ENCODE measurements around the gene TMEM25.
"Not testable (repeated sequence)": the region's sequence is repeated elsewhere in the genome, so short reads cannot be mapped to it uniquely, and the experiment has no call there.

Gene TMEM25

DNA sequence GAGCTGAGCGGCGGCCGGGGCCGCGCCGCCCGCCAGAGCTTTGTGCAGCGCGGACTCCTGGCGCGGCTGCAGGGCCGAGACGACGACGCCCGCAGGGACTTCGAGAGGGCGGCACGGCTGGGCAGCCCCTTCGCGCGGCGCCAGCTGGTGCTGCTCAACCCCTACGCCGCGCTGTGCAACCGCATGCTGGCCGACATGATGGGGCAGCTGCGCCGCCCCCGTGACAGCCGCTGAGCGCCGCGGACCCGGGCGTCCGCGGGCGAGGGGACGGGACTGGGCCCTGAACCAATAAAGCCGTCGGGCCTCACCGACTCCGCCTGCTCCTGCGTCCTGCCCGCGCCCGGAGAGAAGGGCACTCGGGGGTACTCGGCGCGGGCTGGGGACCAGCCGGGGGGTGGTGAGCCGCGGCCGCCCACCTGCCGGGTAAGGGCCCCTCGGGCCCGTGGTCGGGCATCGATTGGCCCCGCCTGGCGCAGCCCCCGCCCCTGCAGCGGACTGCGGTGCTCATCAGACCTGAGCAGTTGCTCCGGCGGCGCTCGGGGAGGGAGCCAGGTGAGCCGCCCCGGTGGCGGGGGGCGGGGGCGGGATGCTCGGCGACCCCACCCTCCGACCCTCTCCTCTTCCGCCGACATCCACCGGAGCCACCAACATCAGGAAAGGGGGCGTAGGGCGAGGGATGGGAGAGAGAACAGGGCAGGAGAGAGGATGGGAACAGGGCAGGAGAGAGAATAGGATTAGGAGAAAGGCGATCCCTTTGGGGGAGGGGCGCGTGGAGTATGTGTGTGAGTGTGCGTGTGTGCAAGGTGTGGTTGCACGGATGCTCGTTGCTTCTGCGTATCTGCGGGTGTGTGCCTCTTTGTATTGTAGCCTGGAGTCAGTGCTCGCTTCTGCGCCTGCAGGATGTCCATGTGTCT is at the start of gene TMEM25:
Gene TMEM25, plus strand, starts transcription at position 510 of the 914 bp plus-strand sequence. CDS start 610 bp downstream, outside the sequence.
- H3K4me3 ChIP-seq: no peak within 1 kb of the TSS
- in situ Hi-C loops (cut with MboI; ENCODE audit: low sequenced_read_pairs): no loop called here
- no peaks in the 10 kb centered on the region for H3K4me1 ChIP-seq
- no peaks in the 10 kb centered on the region; the same call in 1 of the 2 replicates for H3K36me3 ChIP-seq (replicated peaks)
- DNase-seq (ENCODE audit: low spot score in 2 of 2): no peak
- no peaks in the 10 kb centered on the region for H3K27me3 ChIP-seq (ENCODE audit: low read depth)
- H3K9me3 ChIP-seq: no peaks in the 10 kb centered on the region

DNA sequence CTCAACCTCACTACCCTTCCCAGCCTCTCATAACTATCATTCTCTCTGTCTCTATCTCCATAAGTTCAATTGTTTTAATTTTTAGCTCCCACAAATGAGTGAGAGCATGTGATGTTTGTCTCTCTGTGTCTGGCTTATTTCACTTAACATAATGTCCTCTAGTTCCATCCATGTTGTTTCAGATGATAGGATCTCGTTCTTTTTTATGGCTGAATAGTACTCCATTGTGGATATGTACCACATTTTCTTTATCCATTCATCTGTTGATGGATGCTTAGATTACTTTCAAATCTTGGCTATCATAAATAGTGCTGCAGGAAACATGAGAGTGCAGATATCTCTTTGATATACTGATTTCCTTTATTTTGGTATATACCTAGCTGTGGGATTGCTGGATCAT is 49.8 kb upstream of the TMEM25 start:
- not testable (repeated sequence) for H3K27me3 ChIP-seq (ENCODE audit: low read depth); H3K4me1 ChIP-seq; H3K9me3 ChIP-seq; H3K4me3 ChIP-seq; DNase-seq (ENCODE audit: low spot score in 2 of 2)
- H3K36me3 ChIP-seq (replicated peaks): peaks cover 76% of the 10 kb centered on the region
- in situ Hi-C loops (cut with MboI; ENCODE audit: low sequenced_read_pairs): loop anchor here (25.0 kb wide), 1 partner anchor 294 kb away; the partner anchor contains the start of gene SCN2B

DNA sequence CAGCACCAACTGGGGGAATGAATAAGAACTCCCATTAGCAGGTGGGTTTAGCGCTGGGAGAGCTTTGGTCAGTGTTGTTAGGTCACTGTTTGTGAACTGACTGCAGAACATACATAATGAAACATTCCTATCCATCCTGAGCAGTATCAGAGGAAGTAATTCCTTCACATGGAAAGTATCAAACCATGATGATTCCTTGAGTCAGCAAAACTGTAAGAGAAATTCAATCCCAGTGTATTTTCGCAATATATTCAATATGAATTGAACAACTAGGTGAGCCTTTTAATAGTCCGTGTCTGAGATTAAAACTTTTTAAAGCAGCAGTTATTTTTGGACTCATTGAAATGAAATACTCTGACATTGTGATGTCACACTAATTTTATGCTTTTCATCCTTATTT is 46.6 kb upstream of the TMEM25 start:
- H3K27me3 ChIP-seq (ENCODE audit: low read depth): no peaks in the 10 kb centered on the region
- no peaks in the 10 kb centered on the region for H3K9me3 ChIP-seq
- H3K4me1 ChIP-seq: no peaks in the 10 kb centered on the region
- peaks cover 75% of the 10 kb centered on the region for H3K36me3 ChIP-seq (replicated peaks)
- no peak for DNase-seq (ENCODE audit: low spot score in 2 of 2)
- in situ Hi-C loops (cut with MboI; ENCODE audit: low sequenced_read_pairs): loop anchor here (25.0 kb wide), 1 partner anchor 297 kb away; the partner anchor contains the start of gene SCN2B
- H3K4me3 ChIP-seq: no peak overlapping the region

DNA sequence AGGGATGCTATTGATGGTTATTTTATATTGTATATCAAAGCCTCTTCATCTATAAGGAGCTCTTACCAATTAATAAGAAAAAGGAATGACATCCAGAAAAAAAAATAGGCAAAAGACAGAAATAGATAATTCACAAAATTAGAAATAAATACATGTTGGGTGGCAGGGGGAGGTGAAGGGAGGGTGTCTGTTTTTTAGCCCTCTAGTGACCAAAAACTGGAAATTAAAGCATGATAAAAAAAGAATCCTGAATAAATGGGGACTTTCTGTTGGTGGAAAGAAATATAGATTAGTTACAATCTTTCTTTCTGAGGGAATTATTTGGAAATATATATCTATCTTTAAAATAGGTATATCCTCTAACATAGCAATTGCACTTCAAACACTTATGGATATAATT is 45.7 kb upstream of the TMEM25 start:
- in situ Hi-C loops (cut with MboI; ENCODE audit: low sequenced_read_pairs): loop anchor here (25.0 kb wide), 1 partner anchor 298 kb away; the partner anchor contains the start of gene SCN2B
- peaks cover 75% of the 10 kb centered on the region for H3K36me3 ChIP-seq (replicated peaks)

DNA sequence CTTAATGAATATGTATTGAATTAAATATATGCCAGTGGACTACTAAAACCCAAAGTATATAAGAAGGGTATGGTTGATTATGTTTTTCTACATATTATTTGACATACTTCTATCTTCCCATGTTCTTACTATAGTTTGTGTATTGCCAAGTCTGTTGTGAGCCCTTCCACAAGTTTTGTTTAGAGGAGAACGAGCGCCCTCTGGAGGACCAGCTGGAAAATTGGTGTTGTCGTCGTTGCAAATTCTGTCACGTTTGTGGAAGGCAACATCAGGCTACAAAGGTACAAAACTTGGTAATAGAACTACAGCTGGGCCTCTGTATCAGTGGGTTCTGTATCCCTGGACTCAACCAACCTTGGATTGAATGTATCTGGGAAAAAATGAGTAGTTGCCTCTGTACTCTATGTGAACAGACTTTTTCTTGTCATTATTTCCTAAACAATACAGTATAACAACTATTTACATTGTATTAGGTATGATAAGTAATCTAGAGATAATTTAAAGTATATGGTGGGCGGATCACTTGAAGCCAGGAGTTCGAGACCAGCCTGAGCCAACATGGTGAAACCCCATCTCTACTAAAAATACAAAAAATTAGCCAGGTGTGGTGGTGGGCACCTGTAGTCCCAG is 42.4 kb upstream of the TMEM25 start:
- no peaks in the 10 kb centered on the region for H3K4me1 ChIP-seq
- DNase-seq (ENCODE audit: low spot score in 2 of 2): peak; percentile 56 to 80
- no peak overlapping the region for H3K4me3 ChIP-seq
- no peaks in the 10 kb centered on the region for H3K27me3 ChIP-seq (ENCODE audit: low read depth)
- H3K36me3 ChIP-seq (replicated peaks): peaks cover 77% of the 10 kb centered on the region
- in situ Hi-C loops (cut with MboI; ENCODE audit: low sequenced_read_pairs): loop anchor here (25.0 kb wide), 1 partner anchor 301 kb away; the partner anchor contains the start of gene SCN2B
- H3K9me3 ChIP-seq: no peaks in the 10 kb centered on the region

More for the DNA sequence above, 45.7 kb upstream of the TMEM25 start:
- no peak overlapping the region for H3K4me3 ChIP-seq
- no peaks in the 10 kb centered on the region for H3K9me3 ChIP-seq
- DNase-seq (ENCODE audit: low spot score in 2 of 2): no peak
- H3K4me1 ChIP-seq: no peaks in the 10 kb centered on the region
- H3K27me3 ChIP-seq (ENCODE audit: low read depth): no peaks in the 10 kb centered on the region

DNA sequence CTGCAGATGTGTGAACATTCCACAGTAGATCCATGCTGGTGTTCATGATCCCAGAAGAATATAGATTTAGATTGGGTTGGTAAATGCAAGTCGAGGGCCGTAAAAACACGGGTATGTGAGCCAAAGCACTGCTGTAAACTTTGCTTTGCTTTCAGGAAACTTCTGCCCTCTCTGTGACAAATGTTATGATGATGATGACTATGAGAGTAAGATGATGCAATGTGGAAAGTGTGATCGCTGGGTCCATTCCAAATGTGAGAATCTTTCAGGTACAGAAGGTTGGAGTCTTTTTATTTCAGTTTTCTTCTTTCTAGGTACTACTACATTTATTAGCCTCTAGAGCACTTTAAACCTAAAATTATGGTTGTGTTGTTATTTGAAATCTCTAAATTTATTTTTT is 40.0 kb upstream of the TMEM25 start:
- Histone ChIP-seq H3K36me3 (replicated peaks) (peaks cover 80% of the 10 kb centered on the region), H3K9me3 (no peaks in the 10 kb centered on the region), H3K4me3 (no peak overlapping the region), H3K4me1 (no peaks in the 10 kb centered on the region), H3K27me3 (ENCODE audit: low read depth) (no peaks in the 10 kb centered on the region)
- DNase-seq (ENCODE audit: low spot score in 2 of 2): no peak
- in situ Hi-C loops (cut with MboI; ENCODE audit: low sequenced_read_pairs): loop anchor here (5.0 to 25.0 kb wide), 2 partner anchors 89 to 304 kb away; partner anchors contain the start of genes ATP5MG and SCN2B

DNA sequence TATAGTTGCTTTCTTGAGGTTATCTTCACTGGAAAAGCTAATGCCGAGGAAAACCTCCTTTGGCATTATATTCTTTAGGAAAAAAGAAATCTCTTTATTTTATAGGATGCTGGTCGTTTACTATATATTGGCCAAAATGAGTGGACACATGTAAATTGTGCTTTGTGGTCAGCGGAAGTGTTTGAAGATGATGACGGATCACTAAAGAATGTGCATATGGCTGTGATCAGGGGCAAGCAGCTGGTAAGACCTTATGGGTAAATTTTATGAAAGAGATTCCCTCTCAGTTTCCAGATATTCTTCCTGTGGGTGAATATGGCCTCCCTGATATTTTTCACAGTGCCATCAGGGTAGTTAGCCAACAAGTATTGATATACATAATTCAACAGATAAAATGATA is 33.2 kb upstream of the TMEM25 start:
- in situ Hi-C loops (cut with MboI; ENCODE audit: low sequenced_read_pairs): loop anchor here (25.0 kb wide), 1 partner anchor 311 kb away; the partner anchor contains the start of gene SCN2B

DNA sequence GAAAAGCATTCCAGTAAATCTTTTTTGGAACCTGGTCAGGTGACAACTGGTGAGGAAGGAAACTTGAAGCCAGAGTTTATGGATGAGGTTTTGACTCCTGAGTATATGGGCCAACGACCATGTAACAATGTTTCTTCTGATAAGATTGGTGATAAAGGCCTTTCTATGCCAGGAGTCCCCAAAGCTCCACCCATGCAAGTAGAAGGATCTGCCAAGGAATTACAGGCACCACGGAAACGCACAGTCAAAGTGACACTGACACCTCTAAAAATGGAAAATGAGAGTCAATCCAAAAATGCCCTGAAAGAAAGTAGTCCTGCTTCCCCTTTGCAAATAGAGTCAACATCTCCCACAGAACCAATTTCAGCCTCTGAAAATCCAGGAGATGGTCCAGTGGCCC is 27.8 kb upstream of the TMEM25 start:
- in situ Hi-C loops (cut with MboI; ENCODE audit: low sequenced_read_pairs): loop anchor here (10.0 kb wide), 1 partner anchor 128 kb away; no protein-coding TSS in a partner anchor
- peaks cover 100% of the 10 kb centered on the region for H3K36me3 ChIP-seq (replicated peaks)

More for the DNA sequence above, 33.2 kb upstream of the TMEM25 start:
- Histone ChIP-seq H3K9me3 (no peaks in the 10 kb centered on the region), H3K27me3 (ENCODE audit: low read depth) (no peaks in the 10 kb centered on the region), H3K36me3 (replicated peaks) (peaks cover 97% of the 10 kb centered on the region), H3K4me3 (no peak overlapping the region), H3K4me1 (no peaks in the 10 kb centered on the region)
- DNase-seq (ENCODE audit: low spot score in 2 of 2): no peak

DNA sequence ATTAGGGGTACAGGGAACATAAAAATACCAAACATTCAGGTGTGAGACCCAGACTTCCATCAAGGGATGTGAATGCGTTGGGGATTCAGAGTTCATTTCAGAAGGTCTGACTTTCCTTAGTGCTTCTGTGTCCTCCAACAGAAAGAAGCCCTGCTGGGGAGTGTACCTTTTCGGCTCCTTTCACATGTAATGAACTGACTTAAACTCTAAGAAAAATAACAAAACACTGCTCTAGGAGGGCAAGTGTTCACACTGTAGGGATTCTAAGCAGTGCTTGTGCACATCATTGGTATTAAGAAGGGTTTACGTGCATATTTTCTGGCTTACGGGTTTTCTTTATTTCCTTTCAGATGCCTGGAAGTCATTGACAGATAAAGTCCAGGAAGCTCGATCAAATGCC is 19.4 kb upstream of the TMEM25 start:
- no peak for DNase-seq (ENCODE audit: low spot score in 2 of 2)
- no peaks in the 10 kb centered on the region for H3K27me3 ChIP-seq (ENCODE audit: low read depth)
- H3K36me3 ChIP-seq (replicated peaks): peaks cover 93% of the 10 kb centered on the region
- H3K4me3 ChIP-seq: no peak overlapping the region
- in situ Hi-C loops (cut with MboI; ENCODE audit: low sequenced_read_pairs): no loop called here
- H3K4me1 ChIP-seq: no peaks in the 10 kb centered on the region
- no peaks in the 10 kb centered on the region for H3K9me3 ChIP-seq

More for the DNA sequence above, 27.8 kb upstream of the TMEM25 start:
- Histone ChIP-seq H3K27me3 (ENCODE audit: low read depth) (no peaks in the 10 kb centered on the region), H3K4me3 (no peak overlapping the region), H3K4me1 (no peaks in the 10 kb centered on the region), H3K9me3 (no peaks in the 10 kb centered on the region; the same call in 1 of the 2 replicates)
- no peak for DNase-seq (ENCODE audit: low spot score in 2 of 2)

DNA sequence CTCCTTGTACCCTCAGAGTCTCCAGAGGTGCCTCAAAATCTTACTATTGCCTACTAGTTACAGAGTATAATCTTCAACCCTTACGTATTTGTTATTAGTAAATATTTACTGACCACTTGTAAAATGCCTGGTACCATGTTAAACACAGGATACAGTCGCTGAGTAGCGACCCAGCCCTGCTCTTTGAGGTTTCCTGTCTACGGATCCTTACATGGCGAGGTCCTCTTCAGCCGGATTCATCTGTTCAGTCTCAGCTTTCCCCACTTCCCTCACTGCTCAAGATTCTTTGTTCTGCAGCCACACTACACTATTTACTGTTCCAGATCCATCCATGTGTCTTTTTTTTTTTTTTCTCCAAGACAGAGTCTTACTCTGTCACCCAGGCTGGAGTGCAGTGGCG is 16.9 kb upstream of the TMEM25 start:
- Histone ChIP-seq H3K9me3 (no peaks in the 10 kb centered on the region), H3K27me3 (ENCODE audit: low read depth) (no peaks in the 10 kb centered on the region), H3K4me3 (no peak overlapping the region), H3K4me1 (no peaks in the 10 kb centered on the region), H3K36me3 (replicated peaks) (peaks cover 83% of the 10 kb centered on the region)
- in situ Hi-C loops (cut with MboI; ENCODE audit: low sequenced_read_pairs): no loop called here
- no peak for DNase-seq (ENCODE audit: low spot score in 2 of 2)

DNA sequence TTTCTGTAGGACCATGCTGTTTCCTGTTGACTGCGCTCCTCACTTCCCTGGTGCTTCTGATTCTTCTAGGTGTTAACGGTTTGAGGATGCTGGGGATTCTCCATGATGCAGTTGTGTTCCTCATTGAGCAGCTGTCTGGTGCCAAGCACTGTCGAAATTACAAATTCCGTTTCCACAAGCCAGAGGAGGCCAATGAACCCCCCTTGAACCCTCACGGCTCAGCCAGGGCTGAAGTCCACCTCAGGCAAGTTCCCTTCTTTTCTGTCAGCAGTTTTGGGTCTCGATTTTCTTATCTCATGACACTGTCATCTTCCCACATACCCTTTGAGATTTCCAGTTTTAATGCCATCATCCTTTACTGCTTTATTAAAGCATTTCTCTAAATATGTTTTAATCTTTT is 11.4 kb upstream of the TMEM25 start:
- DNase-seq (ENCODE audit: low spot score in 2 of 2): no peak
- in situ Hi-C loops (cut with MboI; ENCODE audit: low sequenced_read_pairs): no loop called here
- Histone ChIP-seq H3K36me3 (replicated peaks) (peaks cover 86% of the 10 kb centered on the region), H3K4me1 (no peaks in the 10 kb centered on the region), H3K9me3 (no peaks in the 10 kb centered on the region), H3K4me3 (no peak overlapping the region), H3K27me3 (ENCODE audit: low read depth) (no peaks in the 10 kb centered on the region)

DNA sequence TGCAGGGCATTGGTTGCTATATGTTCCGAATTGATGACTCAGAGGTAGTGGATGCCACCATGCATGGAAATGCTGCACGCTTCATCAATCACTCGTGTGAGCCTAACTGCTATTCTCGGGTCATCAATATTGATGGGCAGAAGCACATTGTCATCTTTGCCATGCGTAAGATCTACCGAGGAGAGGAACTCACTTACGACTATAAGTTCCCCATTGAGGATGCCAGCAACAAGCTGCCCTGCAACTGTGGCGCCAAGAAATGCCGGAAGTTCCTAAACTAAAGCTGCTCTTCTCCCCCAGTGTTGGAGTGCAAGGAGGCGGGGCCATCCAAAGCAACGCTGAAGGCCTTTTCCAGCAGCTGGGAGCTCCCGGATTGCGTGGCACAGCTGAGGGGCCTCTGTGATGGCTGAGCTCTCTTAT is 9.1 kb upstream of the TMEM25 start:
- in situ Hi-C loops (cut with MboI; ENCODE audit: low sequenced_read_pairs): no loop called here
- Histone ChIP-seq H3K4me3 (no peak overlapping the region), H3K36me3 (replicated peaks) (peaks cover 66% of the 10 kb centered on the region), H3K27me3 (ENCODE audit: low read depth) (no peaks in the 10 kb centered on the region), H3K9me3 (no peaks in the 10 kb centered on the region), H3K4me1 (no peaks in the 10 kb centered on the region)
- no peak for DNase-seq (ENCODE audit: low spot score in 2 of 2)

DNA sequence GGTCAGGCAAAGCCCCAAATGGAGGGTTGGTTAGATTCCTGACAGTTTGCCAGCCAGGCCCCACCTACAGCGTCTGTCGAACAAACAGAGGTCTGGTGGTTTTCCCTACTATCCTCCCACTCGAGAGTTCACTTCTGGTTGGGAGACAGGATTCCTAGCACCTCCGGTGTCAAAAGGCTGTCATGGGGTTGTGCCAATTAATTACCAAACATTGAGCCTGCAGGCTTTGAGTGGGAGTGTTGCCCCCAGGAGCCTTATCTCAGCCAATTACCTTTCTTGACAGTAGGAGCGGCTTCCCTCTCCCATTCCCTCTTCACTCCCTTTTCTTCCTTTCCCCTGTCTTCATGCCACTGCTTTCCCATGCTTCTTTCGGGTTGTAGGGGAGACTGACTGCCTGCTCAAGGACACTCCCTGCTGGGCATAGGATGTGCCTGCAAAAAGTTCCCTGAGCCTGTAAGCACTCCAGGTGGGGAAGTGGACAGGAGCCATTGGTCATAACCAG is 8.4 kb upstream of the TMEM25 start:
- Histone ChIP-seq H3K4me3 (no peak overlapping the region), H3K9me3 (no peaks in the 10 kb centered on the region), H3K36me3 (replicated peaks) (peaks cover 62% of the 10 kb centered on the region), H3K27me3 (ENCODE audit: low read depth) (no peaks in the 10 kb centered on the region), H3K4me1 (no peaks in the 10 kb centered on the region)
- in situ Hi-C loops (cut with MboI; ENCODE audit: low sequenced_read_pairs): no loop called here
- peak in 1 of 2 experiments; percentile 26 for DNase-seq (ENCODE audit: low spot score in 2 of 2)

All from HAP-1 (cell line).